ENCODE data around the gene NKAPD1. TPM values are rescaled to one million over a fixed set of nuclear protein-coding genes. Genes with fewer than 3 reads are reported as not detected.
"Not testable (repeated sequence)": the region's sequence is repeated elsewhere in the genome, so short reads cannot be mapped to it uniquely, and the experiment has no call there.

The NKAPD1 gene
- total RNA-seq, 5 donors from 2014 or later (not counting 1 experiment from before 2014, with no cell fraction given): 14.6 to 22.1 (median 17.7) TPM

GRCh38 chr11:112033902-112034301 is 40.2 kb upstream of the NKAPD1 start:
- no peak overlapping the region for H3K4me3 ChIP-seq (ENCODE audit: control insufficient read depth in 1 of 2, extremely low read depth in 1 of 2, low read length in 1 of 2)
- peaks cover 0 to 8% (median 5%) of the 10 kb centered on the region in 3 donors for H3K4me1 Mint-ChIP-seq
- H3K9me3 Mint-ChIP-seq: no peaks in the 10 kb centered on the region
- no peaks in the 10 kb centered on the region for H3K4me1 ChIP-seq (ENCODE audit: control insufficient read depth in 1 of 2, extremely low read depth in 1 of 2, insufficient read depth in 2 of 2, low read length in 2 of 2)
- peaks cover 3 to 47% of the 10 kb centered on the region in 2 donors for H3K36me3 ChIP-seq (ENCODE audit: control insufficient read depth in 2 of 2, extremely low read depth in 1 of 2, insufficient read depth in 1 of 2, low read length in 1 of 2)
- no peak for ATAC-seq (replicated peaks in 1 of 4)
- WGBS (ENCODE audit: insufficient coverage): 100% methylated on average over 2 of the region's 3 CpGs
- peaks cover 48% of the 10 kb centered on the region for H3K36me3 Mint-ChIP-seq
- H3K27me3 Mint-ChIP-seq: no peaks in the 10 kb centered on the region
- no peak for DNase-seq
- H3K4me3 Mint-ChIP-seq: no peak overlapping the region
- H3K27ac Mint-ChIP-seq: no peak overlapping the region
- CTCF ChIA-PET: no interaction called here
- no peak overlapping the region for H3K27ac ChIP-seq (ENCODE audit: low read length)
- POLR2A ChIA-PET: interaction anchor here in 1 of 2 donors (0.6 kb wide), 1 partner anchor 17 kb away, joined by 7 read pairs; no protein-coding TSS in a partner anchor
- no peaks in the 10 kb centered on the region for H3K27me3 ChIP-seq (replicated peaks in 1 of 2; ENCODE audit: control insufficient read depth in 2 of 2, extremely low read depth in 1 of 2, insufficient read depth in 2 of 2, low read length in 1 of 2)
- no peaks in the 10 kb centered on the region for H3K9me3 ChIP-seq

GRCh38 chr11:112037527-112037926 is 36.6 kb upstream of the NKAPD1 start:
- no peaks in the 10 kb centered on the region for H3K27me3 ChIP-seq (replicated peaks in 1 of 2; ENCODE audit: control insufficient read depth in 2 of 2, extremely low read depth in 1 of 2, insufficient read depth in 2 of 2, low read length in 1 of 2)
- H3K9me3 Mint-ChIP-seq: no peaks in the 10 kb centered on the region
- no peak overlapping the region for H3K27ac ChIP-seq (ENCODE audit: low read length)
- no peaks in the 10 kb centered on the region for H3K9me3 ChIP-seq
- no peaks in the 10 kb centered on the region for H3K4me1 ChIP-seq (ENCODE audit: control insufficient read depth in 1 of 2, extremely low read depth in 1 of 2, insufficient read depth in 2 of 2, low read length in 2 of 2)
- no peak for ATAC-seq (replicated peaks in 1 of 4)
- ChIA-PET POLR2A (interaction anchor here in 1 of 2 donors (0.6 kb wide), 1 partner anchor 1417 kb away, joined by 4 read pairs; no protein-coding TSS in a partner anchor), CTCF (no interaction called here)
- H3K4me1 Mint-ChIP-seq: peaks cover 4 to 6% (median 4%) of the 10 kb centered on the region in 3 donors
- peaks cover 49% of the 10 kb centered on the region for H3K36me3 Mint-ChIP-seq
- no peaks in the 10 kb centered on the region for H3K27me3 Mint-ChIP-seq
- no peak overlapping the region for H3K4me3 Mint-ChIP-seq
- no peak for DNase-seq
- H3K27ac Mint-ChIP-seq: no peak overlapping the region
- H3K36me3 ChIP-seq (ENCODE audit: control insufficient read depth in 2 of 2, extremely low read depth in 1 of 2, insufficient read depth in 1 of 2, low read length in 1 of 2): peaks cover 0 to 44% of the 10 kb centered on the region in 2 donors
- H3K4me3 ChIP-seq (ENCODE audit: control insufficient read depth in 1 of 2, extremely low read depth in 1 of 2, low read length in 1 of 2): no peak overlapping the region

- ChIA-PET POLR2A (interaction anchor here in 1 of 2 donors (0.6 kb wide), 1 partner anchor 30 kb away, joined by 5 read pairs; no protein-coding TSS in a partner anchor), CTCF (interaction anchor here (0.6 to 0.7 kb wide), 2 partner anchors 61 to 110 kb away, joined by 3 to 5 read pairs; no protein-coding TSS in a partner anchor)
- H3K36me3 Mint-ChIP-seq: peaks cover 71% of the 10 kb centered on the region
- peaks cover 9 to 57% of the 10 kb centered on the region in 2 donors for H3K36me3 ChIP-seq (ENCODE audit: control insufficient read depth in 2 of 2, extremely low read depth in 1 of 2, insufficient read depth in 1 of 2, low read length in 1 of 2)
- no peak overlapping the region for H3K4me3 ChIP-seq (ENCODE audit: control insufficient read depth in 1 of 2, extremely low read depth in 1 of 2, low read length in 1 of 2)
- peaks cover under 1 to 8% (median 6%) of the 10 kb centered on the region in 3 donors for H3K4me1 Mint-ChIP-seq
- H3K9me3 Mint-ChIP-seq: no peaks in the 10 kb centered on the region
- H3K4me3 Mint-ChIP-seq: no peak overlapping the region
- H3K27me3 ChIP-seq (replicated peaks in 1 of 2; ENCODE audit: control insufficient read depth in 2 of 2, extremely low read depth in 1 of 2, insufficient read depth in 2 of 2, low read length in 1 of 2): no peaks in the 10 kb centered on the region
- no peak overlapping the region for H3K27ac Mint-ChIP-seq
- H3K27me3 Mint-ChIP-seq: no peaks in the 10 kb centered on the region
- H3K27ac ChIP-seq (ENCODE audit: low read length): no peak overlapping the region
- DNase-seq: no peak
- H3K4me1 ChIP-seq (ENCODE audit: control insufficient read depth in 1 of 2, extremely low read depth in 1 of 2, insufficient read depth in 2 of 2, low read length in 2 of 2): no peaks in the 10 kb centered on the region
- no peaks in the 10 kb centered on the region for H3K9me3 ChIP-seq
- 100% methylated on average over 1 of the region's 6 CpGs for WGBS (ENCODE audit: insufficient coverage)
- ATAC-seq (replicated peaks in 1 of 4): no peak
Measured at GRCh38 chr11:112042161-112042960, 31.7 kb upstream of the NKAPD1 start.

- Mint-ChIP-seq H3K4me1 (peaks cover 2 to 9% (median 6%) of the 10 kb centered on the region in 3 donors), H3K36me3 (peaks cover 72% of the 10 kb centered on the region), H3K4me3 (no peak overlapping the region), H3K27ac (no peak overlapping the region), H3K27me3 (no peaks in the 10 kb centered on the region), H3K9me3 (no peaks in the 10 kb centered on the region)
- Histone ChIP-seq H3K4me3 (ENCODE audit: control insufficient read depth in 1 of 2, extremely low read depth in 1 of 2, low read length in 1 of 2) (no peak overlapping the region), H3K27ac (ENCODE audit: low read length) (no peak overlapping the region), H3K36me3 (ENCODE audit: control insufficient read depth in 2 of 2, extremely low read depth in 1 of 2, insufficient read depth in 1 of 2, low read length in 1 of 2) (peaks cover 9 to 51% of the 10 kb centered on the region in 2 donors), H3K27me3 (replicated peaks in 1 of 2; ENCODE audit: control insufficient read depth in 2 of 2, extremely low read depth in 1 of 2, insufficient read depth in 2 of 2, low read length in 1 of 2) (no peaks in the 10 kb centered on the region), H3K9me3 (no peaks in the 10 kb centered on the region), H3K4me1 (ENCODE audit: control insufficient read depth in 1 of 2, extremely low read depth in 1 of 2, insufficient read depth in 2 of 2, low read length in 2 of 2) (no peaks in the 10 kb centered on the region)
- CTCF ChIA-PET: interaction anchor here in 1 of 2 donors (0.7 kb wide), 1 partner anchor 61 kb away, joined by 3 read pairs; no protein-coding TSS in a partner anchor
- ATAC-seq (replicated peaks in 1 of 4) (no peak), DNase-seq (no peak)
- no CpG with 5 or more reads among the region's 2 CpGs for WGBS (ENCODE audit: insufficient coverage)
- POLR2A ChIA-PET: no interaction called here
Measured at GRCh38 chr11:112042961-112043304, 31.2 kb upstream of the NKAPD1 start.

DNA sequence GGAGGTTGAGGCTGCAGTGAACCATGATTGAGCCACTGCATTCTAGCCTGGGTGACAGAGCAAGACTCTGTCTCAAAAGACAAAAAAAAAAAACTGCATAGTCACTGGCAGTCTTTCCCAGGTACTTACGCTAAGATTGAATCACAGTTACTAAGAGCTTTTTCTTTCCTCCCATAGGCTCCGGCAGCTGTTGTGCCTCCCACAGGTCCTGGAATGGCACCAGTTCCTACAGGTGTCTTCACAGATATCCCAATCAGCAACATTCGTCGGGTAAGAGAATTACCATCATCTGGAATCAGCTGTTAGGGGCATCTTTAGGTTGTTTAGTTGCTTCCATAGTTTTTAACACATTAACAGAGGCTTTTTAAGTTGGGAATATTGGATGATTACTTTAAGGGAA is 29.1 kb upstream of the NKAPD1 start:
- Mint-ChIP-seq H3K27me3 (no peaks in the 10 kb centered on the region), H3K36me3 (peaks cover 69% of the 10 kb centered on the region), H3K9me3 (no peaks in the 10 kb centered on the region), H3K4me3 (no peak overlapping the region), H3K4me1 (peaks cover 10 to 18% (median 15%) of the 10 kb centered on the region in 3 donors), H3K27ac (no peak overlapping the region)
- ATAC-seq (replicated peaks in 1 of 4) (no peak), DNase-seq (no peak)
- no peak overlapping the region for H3K4me3 ChIP-seq (ENCODE audit: control insufficient read depth in 1 of 2, extremely low read depth in 1 of 2, low read length in 1 of 2)
- no peaks in the 10 kb centered on the region for H3K9me3 ChIP-seq
- peaks cover 9 to 44% of the 10 kb centered on the region in 2 donors for H3K36me3 ChIP-seq (ENCODE audit: control insufficient read depth in 2 of 2, extremely low read depth in 1 of 2, insufficient read depth in 1 of 2, low read length in 1 of 2)
- no peak overlapping the region for H3K27ac ChIP-seq (ENCODE audit: low read length)
- POLR2A ChIA-PET: no interaction called here
- 84% methylated on average over 2 of the region's 4 CpGs for WGBS (ENCODE audit: insufficient coverage)
- CTCF ChIA-PET: interaction anchor here in 1 of 2 donors (1.2 kb wide), 1 partner anchor 113 kb away, joined by 3 read pairs; no protein-coding TSS in a partner anchor
- no peaks in the 10 kb centered on the region for H3K27me3 ChIP-seq (replicated peaks in 1 of 2; ENCODE audit: control insufficient read depth in 2 of 2, extremely low read depth in 1 of 2, insufficient read depth in 2 of 2, low read length in 1 of 2)
- no peaks in the 10 kb centered on the region for H3K4me1 ChIP-seq (ENCODE audit: control insufficient read depth in 1 of 2, extremely low read depth in 1 of 2, insufficient read depth in 2 of 2, low read length in 2 of 2)

DNA sequence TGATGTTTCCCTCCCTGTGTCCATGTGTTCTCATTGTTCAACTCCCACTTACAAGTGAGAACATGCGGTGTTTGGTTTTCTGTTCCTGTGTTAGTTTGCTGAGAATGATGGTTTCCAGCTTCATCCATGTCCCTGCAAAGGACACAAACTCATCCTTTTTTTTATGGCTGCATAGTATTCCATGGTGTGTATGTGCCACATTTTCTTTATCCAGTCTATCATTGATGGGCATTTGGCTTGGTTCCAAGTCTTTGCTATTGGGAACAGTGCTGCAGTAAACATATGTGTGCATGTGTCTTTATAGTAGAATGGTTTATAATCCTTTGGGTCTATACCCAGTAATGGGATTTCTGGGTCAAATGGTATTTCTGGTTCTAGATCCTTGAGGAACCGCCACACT is 27.5 kb upstream of the NKAPD1 start:
- H3K9me3 Mint-ChIP-seq; H3K9me3 ChIP-seq; H3K27me3 Mint-ChIP-seq; H3K4me3 Mint-ChIP-seq; CTCF ChIA-PET; H3K4me3 ChIP-seq (ENCODE audit: control insufficient read depth in 1 of 2, extremely low read depth in 1 of 2, low read length in 1 of 2); ATAC-seq (replicated peaks in 1 of 4); DNase-seq; H3K27ac ChIP-seq (ENCODE audit: low read length); POLR2A ChIA-PET; H3K27me3 ChIP-seq (replicated peaks in 1 of 2; ENCODE audit: control insufficient read depth in 2 of 2, extremely low read depth in 1 of 2, insufficient read depth in 2 of 2, low read length in 1 of 2); H3K4me1 ChIP-seq (ENCODE audit: control insufficient read depth in 1 of 2, extremely low read depth in 1 of 2, insufficient read depth in 2 of 2, low read length in 2 of 2): not testable (repeated sequence)
- peaks cover 74% of the 10 kb centered on the region for H3K36me3 Mint-ChIP-seq
- peak overlapping the region in 1 of 2 donors; percentile 16 for H3K27ac Mint-ChIP-seq
- no CpG with 5 or more reads among the region's 2 CpGs for WGBS (ENCODE audit: insufficient coverage)
- peaks cover 9 to 48% of the 10 kb centered on the region in 2 donors for H3K36me3 ChIP-seq (ENCODE audit: control insufficient read depth in 2 of 2, extremely low read depth in 1 of 2, insufficient read depth in 1 of 2, low read length in 1 of 2)
- peaks cover 11 to 26% (median 14%) of the 10 kb centered on the region in 3 donors for H3K4me1 Mint-ChIP-seq

Measured in T-cell (primary cell).